A673 (cell line): Measurements from ENCODE around the gene CHRM2. TPM values are rescaled to one million over a fixed set of nuclear protein-coding genes. Genes with fewer than 3 reads are reported as not detected.

Experiments used
- BruUV-seq: library from RNA; stranded (reverse); fragments of 400-500 nt; replicated peaks from 2 replicates; lab custom pipeline; 2021; lab: Mats Ljungman, UMichigan
- CTCF ChIA-PET: fragments of 300-600 bp; sonication (Branson Sonifier 250); formaldehyde crosslinking; loops from one replicate; lab custom pipeline; 2022; ENCODE audit warnings: antibody characterized with exemption; lab: Charles Lee
- POLR2A ChIA-PET: fragments of 300-600 bp; sonication (Branson Sonifier 250); formaldehyde crosslinking; loops from one replicate; lab custom pipeline; 2022; ENCODE audit warnings: antibody characterized with exemption; ENCODE audit not compliant: low non-redundant PET; lab: Charles Lee
- DNase-seq: peaks from one replicate; pipeline ENCODE4 v3.0.0-alpha.2; 2015; ENCODE audit warnings: low spot score
- H3K27ac ChIP-seq: fragments of 200-600 bp; sonication (generic); 2 replicates; pipeline ENCODE4 v1.5.1; 2016; ENCODE audit warnings: mixed run types, low read depth, mild to moderate bottlenecking, mixed read lengths, antibody characterized with exemption, low read length; ENCODE audit not compliant: poor library complexity, severe bottlenecking
- H3K27me3 ChIP-seq: fragments of 200-600 bp; sonication (generic); replicated peaks from 2 replicates; pipeline ENCODE4 v1.6.1; 2017; ENCODE audit warnings: mixed run types, low read depth, mild to moderate bottlenecking, mixed read lengths, antibody characterized with exemption, low read length; ENCODE audit not compliant: insufficient read depth, poor library complexity
- H3K36me3 ChIP-seq: fragments of 200-600 bp; sonication (generic); 2 replicates; pipeline ENCODE4 v1.6.1; 2016; ENCODE audit warnings: mixed run types, mild to moderate bottlenecking, mixed read lengths, antibody characterized with exemption, low read length; ENCODE audit not compliant: insufficient read depth, poor library complexity, severe bottlenecking
- H3K4me1 ChIP-seq: fragments of 200-600 bp; sonication (generic); 2 replicates; pipeline ENCODE4 v1.6.1; 2017; ENCODE audit warnings: mixed run types, mild to moderate bottlenecking, mixed read lengths, antibody characterized with exemption, low read length; ENCODE audit not compliant: insufficient read depth, poor library complexity, severe bottlenecking
- H3K4me3 ChIP-seq: fragments of 200-600 bp; sonication (generic); 2 replicates; pipeline ENCODE4 v1.5.1; 2016; ENCODE audit warnings: low read depth, mixed run types, mild to moderate bottlenecking, mixed read lengths, low read length; ENCODE audit not compliant: poor library complexity, severe bottlenecking
- H3K9me3 ChIP-seq: fragments of 200-600 bp; sonication (generic); 2 replicates; pipeline ENCODE4 v1.6.1; 2016; ENCODE audit warnings: mixed run types, low read depth, mild to moderate bottlenecking, mixed read lengths, antibody characterized with exemption, low read length; ENCODE audit not compliant: poor library complexity, severe bottlenecking
- EZH2 ChIP-seq: fragments of 200-600 bp; sonication (generic); IDR thresholded peaks from 2 replicates; pipeline ENCODE4 v1.6.1; 2017; ENCODE audit warnings: borderline replicate concordance, low read depth, mild to moderate bottlenecking, mixed read lengths, antibody characterized with exemption, low read length; ENCODE audit not compliant: poor library complexity, severe bottlenecking
- intact Hi-C: fragments of 100-400 bp; cut with micrococcal nuclease; formaldehyde crosslinking; loops from one replicate; pipeline ENCODE4 v1.10.0; 2022; ENCODE audit not compliant: unreplicated experiment
- total RNA-seq: library from RNA; stranded (reverse); gene quantifications from 2 replicates; pipeline ENCODE4 v1.2.3, GENCODE V29; 2021
- TF ChIP-seq, protein P1 (sequence below): fragments of 300-800, 200-600 bp; sonication (generic); conservative IDR thresholded peaks from 2 replicates; pipeline ENCODE4 v1.5.1; 2017; ENCODE audit warnings: low read depth, mild to moderate bottlenecking, antibody characterized with exemption, low read length, moderate library complexity, mixed read lengths

CHRM2 gene
- total RNA-seq, 1 experiment from 2014 or later, result 4.6 TPM

DNA sequence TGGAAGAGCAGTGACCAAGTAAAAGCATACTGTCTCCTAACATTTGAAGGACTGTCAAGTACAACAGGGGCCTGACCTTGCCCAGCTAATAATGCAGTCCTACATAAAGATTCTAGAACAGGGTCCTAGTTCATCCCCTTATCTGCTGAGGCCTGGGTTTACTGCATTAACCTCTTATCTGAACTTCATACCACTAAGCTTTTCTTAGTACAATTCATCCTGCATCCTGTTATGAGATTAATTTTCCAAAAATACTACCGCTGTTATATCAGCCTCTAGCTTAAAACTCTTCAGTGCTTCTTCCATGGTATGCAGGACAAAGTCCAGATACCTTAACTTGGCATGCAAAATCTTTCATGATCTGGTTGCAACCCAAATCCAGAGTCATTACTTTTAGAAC, 72.5 kb downstream of the CHRM2 start:
- H3K27me3 ChIP-seq, result no peaks in the 10 kb centered on the region
- H3K4me1 ChIP-seq, result no peaks in the 10 kb centered on the region
- no peak for TF ChIP-seq EZH2
- TF ChIP-seq, protein P1, sequence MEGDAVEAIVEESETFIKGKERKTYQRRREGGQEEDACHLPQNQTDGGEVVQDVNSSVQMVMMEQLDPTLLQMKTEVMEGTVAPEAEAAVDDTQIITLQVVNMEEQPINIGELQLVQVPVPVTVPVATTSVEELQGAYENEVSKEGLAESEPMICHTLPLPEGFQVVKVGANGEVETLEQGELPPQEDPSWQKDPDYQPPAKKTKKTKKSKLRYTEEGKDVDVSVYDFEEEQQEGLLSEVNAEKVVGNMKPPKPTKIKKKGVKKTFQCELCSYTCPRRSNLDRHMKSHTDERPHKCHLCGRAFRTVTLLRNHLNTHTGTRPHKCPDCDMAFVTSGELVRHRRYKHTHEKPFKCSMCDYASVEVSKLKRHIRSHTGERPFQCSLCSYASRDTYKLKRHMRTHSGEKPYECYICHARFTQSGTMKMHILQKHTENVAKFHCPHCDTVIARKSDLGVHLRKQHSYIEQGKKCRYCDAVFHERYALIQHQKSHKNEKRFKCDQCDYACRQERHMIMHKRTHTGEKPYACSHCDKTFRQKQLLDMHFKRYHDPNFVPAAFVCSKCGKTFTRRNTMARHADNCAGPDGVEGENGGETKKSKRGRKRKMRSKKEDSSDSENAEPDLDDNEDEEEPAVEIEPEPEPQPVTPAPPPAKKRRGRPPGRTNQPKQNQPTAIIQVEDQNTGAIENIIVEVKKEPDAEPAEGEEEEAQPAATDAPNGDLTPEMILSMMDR, result no peak
- ChIA-PET POLR2A (interaction anchor here (0.5 kb wide), 2 partner anchors 170 to 234 kb away, joined by 3 to 4 read pairs; no protein-coding TSS in a partner anchor), CTCF (no interaction called here)
- DNase-seq, result no peak
- no peaks in the 10 kb centered on the region for H3K36me3 ChIP-seq
- H3K9me3 ChIP-seq, result no peaks in the 10 kb centered on the region
- H3K27ac ChIP-seq, result no peak overlapping the region
- H3K4me3 ChIP-seq, result no peak overlapping the region
- intact Hi-C loops, result no loop called here
- no TSS peak for BruUV-seq

- intact Hi-C loops, result no loop called here
- Histone ChIP-seq H3K4me1 (no peaks in the 10 kb centered on the region), H3K4me3 (no peak overlapping the region), H3K27ac (no peak overlapping the region), H3K27me3 (no peaks in the 10 kb centered on the region), H3K9me3 (no peaks in the 10 kb centered on the region), H3K36me3 (no peaks in the 10 kb centered on the region)
- TF ChIP-seq, protein P1, result no peak
- TF ChIP-seq EZH2, result no peak
- ChIA-PET POLR2A (no interaction called here), CTCF (no interaction called here)
- no peak for DNase-seq
- no TSS peak for BruUV-seq
Observed at GRCh38 chr7:136941816-136942215, 73.4 kb downstream of the CHRM2 start.

DNA sequence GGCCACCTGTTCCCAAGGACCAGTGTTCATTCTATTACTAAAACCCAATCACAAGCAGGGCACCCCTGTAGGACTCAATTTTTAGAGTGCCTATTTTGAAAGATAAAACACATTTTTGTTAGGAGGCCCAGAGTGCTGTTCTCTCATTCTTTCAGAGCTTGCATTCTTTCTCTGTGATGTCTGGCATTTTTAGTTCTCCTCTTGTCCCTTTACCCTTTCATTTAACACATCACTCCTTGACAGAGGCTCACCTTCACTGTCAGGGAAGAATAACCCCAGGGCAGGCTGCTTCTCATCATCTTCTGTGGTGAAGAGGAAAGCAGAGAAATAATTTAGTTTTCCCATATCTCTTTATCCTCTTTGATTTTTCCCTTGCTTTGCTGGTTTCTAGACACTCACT, 73.9 kb downstream of the CHRM2 start:
- CTCF ChIA-PET, result no interaction called here
- no peak for DNase-seq
- Histone ChIP-seq H3K9me3 (no peaks in the 10 kb centered on the region), H3K4me1 (no peaks in the 10 kb centered on the region), H3K27me3 (no peaks in the 10 kb centered on the region), H3K36me3 (no peaks in the 10 kb centered on the region), H3K4me3 (no peak overlapping the region), H3K27ac (no peak overlapping the region)
- TF ChIP-seq, protein P1, result no peak
- TF ChIP-seq EZH2, result no peak
- intact Hi-C loops, result no loop called here
- POLR2A ChIA-PET, result no interaction called here
- no TSS peak for BruUV-seq
